T-helper 9 cell (primary cell): ENCODE data around the gene WSB2.
"Not testable (repeated sequence)": the region's sequence is repeated elsewhere in the genome, so short reads cannot be mapped to it uniquely, and the experiment has no call there.

Experiments used
- DNase-seq: peaks from one replicate; pipeline ENCODE4 v3.0.0-alpha.2; 2020
- total RNA-seq, 2 donors: gene quantifications; one replicate each; lab custom pipeline; 2026; lab: John Stamatoyannopoulos, UW

WSB2 gene
- 22.9 to 43.7 reads per million in 2 donors for total RNA-seq

GRCh38 chr12:118061011-118061872, at the start of gene WSB2:
TSS of gene WSB2 (minus strand) at chr12:118061179. CDS start at chr12:118061048, 131 bp downstream.
- DNase-seq = peak; percentile 50

GRCh38 chr12:118109088-118109487, 48.1 kb upstream of the WSB2 start:
- no peak for DNase-seq

- no peak for DNase-seq
Measured at GRCh38 chr12:118107694-118108093, 46.7 kb upstream of the WSB2 start.

DNA sequence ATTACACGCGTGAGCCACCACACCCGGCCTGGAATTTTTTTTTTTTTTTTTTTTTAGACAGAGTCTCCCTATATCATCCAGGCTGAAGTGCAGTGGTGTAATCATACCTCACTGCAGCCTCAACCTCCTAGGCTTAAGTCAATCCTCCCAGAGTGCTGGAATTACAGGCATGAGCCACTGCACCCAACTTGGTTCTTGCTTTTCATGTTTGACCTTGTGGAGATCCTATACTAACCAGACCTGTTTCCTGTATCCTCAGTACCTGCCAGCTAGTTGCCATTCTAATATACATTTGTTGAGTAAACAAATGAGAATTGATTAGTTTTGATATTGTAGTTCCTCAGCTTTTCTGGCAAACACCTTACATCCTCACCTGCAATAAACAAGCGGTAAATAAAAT, 46.0 kb upstream of the WSB2 start:
- DNase-seq = no peak

DNA sequence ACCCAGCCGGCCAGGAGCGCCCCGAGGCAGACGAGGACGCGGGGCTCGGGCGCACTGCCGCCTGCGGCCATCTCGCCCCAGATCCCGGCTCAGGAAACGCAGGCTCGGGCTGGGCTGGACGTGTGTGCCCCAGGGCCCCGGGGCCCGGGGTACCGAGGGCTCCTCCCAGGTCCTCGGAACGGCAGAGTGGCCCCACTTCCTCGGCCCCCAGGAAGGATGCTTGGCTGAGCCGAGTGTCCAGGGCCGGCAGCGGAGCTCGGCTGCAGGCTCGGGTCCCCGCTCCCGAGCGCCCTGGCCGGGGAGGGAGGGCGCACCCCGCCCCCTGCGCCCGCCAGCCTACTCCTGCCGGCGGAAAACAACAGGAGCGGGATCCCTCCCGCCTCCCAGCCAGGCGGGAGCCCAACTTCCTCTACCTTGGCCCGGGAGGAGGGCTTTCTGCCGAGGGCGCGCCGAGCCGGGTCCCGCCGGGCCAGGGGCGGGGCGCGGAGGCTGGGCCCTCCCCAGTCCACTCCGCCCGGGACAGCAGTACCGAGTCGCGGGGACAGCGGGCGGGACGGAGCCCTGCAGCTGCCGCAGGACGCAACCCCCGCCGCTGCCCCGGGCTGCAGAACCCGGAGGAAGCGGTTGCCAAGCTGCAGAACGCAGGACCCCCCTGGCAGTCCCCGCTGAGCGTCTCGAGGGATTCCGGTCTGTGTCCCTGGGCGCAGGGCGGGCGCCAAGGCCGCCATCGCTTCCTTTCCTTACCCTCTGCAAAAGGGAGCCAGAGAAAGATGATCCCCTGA, 42.8 kb upstream of the WSB2 start, which contains the start of gene VSIG10:
TSS of gene VSIG10 (minus strand) at position 411 of the 782 bp plus-strand sequence. CDS start at position 71, 340 bp downstream.
- peak; percentile 3 for DNase-seq

GRCh38 chr12:118103201-118103600, 42.2 kb upstream of the WSB2 start:
- no peak for DNase-seq

GRCh38 chr12:118102609-118103008, 41.6 kb upstream of the WSB2 start:
- DNase-seq = no peak

DNA sequence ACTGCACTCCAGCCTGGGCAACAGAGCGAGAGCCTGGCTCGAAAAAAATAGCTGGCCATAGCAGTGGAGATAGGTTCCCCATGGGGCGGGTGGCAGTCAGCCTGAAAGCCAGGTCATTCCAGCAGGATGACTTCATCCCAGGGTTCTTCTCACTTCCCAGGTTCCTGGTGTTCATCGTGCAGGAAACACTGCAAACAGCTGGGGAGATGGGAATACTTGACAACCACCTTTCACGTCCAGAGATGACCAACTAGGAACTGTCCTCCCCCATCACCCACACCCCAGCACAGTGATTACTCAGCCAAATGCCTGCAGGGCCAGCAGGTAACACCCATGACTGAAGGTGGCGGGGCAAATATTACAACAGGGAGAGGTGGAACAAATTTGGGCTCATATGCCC, 41.1 kb upstream of the WSB2 start:
- no peak for DNase-seq

DNA sequence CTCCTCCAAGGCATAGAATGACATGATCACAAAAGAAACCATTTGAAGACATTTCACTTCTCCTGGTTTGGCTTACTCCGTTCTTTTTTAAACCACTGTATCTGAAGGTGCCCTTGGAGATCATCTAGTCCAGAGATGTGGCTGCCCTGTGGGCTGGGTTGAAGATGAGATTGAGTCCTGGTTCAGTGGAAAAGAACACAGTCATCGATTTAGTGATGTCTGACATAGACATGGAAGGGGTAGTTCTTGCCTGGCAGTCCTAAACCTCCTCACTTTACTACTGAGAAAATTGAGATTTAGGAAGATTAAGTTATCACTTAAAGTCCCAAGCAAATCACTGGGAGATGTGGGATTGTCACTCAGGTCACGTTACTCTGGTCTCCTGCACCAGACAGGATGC, 40.1 kb upstream of the WSB2 start:
- DNase-seq = no peak

GRCh38 chr12:118098911-118099671, 38.1 kb upstream of the WSB2 start:
- DNase-seq = no peak

DNA sequence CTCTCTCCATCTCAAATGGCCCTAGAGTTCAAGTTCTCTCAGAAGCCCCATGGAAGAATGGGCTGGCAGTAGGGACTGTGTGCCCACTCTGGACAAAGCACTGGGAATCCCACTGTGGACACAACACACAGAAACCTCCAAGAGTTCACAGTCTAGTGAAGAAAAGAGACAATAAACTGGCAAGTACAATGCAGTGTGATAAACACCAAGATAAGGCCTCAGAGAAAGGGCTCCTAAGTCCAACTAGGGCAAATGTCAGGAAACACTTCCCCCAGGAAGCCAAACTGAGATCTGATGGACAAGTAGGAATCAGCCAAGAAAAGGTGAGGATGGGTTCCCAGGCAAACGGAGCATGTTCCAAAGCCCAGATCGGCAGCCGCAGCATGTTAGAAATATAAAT, 37.4 kb upstream of the WSB2 start:
- DNase-seq = no peak

GRCh38 chr12:118094039-118094438, 33.1 kb upstream of the WSB2 start:
- DNase-seq = no peak

- DNase-seq = no peak
Measured at GRCh38 chr12:118089782-118090181, 28.8 kb upstream of the WSB2 start.

GRCh38 chr12:118082161-118082560, 21.2 kb upstream of the WSB2 start:
- no peak for DNase-seq

GRCh38 chr12:118081521-118081920, 20.5 kb upstream of the WSB2 start:
- not testable (repeated sequence) for DNase-seq

DNA sequence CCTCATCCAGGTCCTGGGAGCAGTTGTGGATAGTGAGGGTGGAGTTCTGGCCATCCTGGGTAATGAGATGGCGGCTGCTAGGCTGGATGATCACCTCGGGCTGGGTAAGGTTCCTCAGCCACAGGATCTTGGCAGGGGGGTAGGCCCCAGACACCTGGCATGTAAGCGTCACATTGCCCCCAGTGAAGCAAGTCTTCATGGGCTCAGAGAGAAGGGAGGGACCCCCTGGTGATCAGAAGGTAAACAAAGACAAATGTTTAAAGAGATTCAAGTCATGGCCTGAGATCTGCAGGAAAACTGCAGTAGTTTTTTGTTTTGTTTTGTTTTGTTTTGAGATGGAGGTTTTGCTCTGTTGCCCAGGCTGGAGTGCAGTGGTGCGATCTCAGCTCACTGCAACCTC, 12.8 kb upstream of the WSB2 start:
- DNase-seq = no peak

DNA sequence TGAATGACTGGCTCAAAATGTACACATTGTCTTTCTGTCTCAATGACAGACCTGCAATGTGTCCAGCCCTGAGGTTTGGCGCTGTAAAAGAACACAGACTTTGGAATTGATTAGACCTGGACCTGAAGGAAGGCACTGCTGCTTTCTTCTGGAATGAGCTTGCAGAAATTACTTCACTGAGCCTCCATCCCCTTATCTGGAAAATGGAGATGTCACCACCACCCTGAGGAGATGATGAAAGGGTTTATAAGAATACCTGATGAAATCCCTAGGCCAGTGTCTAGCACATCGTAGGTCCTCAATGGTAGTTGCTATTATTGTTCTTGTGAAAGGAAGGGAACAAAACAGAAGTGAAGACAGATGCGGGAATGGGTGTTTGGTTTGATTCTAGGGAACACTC, 9.7 kb upstream of the WSB2 start:
- no peak for DNase-seq

GRCh38 chr12:118068445-118068844, 7.5 kb upstream of the WSB2 start:
- DNase-seq = no peak

DNA sequence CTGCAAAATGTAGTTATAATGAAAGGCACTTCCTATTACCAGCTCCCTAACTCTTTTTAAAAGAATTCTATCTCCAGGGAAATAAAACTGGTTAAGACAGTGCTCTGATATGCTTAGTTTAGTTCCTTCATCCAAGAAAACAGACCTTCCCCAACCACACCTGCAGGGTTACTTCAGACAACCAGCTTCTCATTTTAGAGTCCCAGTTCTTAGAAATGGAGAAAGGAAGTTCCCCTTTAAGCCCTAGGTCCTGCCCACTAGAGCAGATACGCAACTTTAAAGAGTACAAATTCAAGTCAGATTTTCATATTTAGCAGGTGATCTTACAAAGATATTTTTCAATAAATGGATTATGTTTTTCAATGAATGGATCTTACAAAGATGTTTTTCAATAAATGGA, 4.4 kb upstream of the WSB2 start:
- DNase-seq = no peak

- DNase-seq = no peak
Measured at GRCh38 chr12:118064608-118065007, 3.6 kb upstream of the WSB2 start.

GRCh38 chr12:118063576-118064391, 2.8 kb upstream of the WSB2 start:
- DNase-seq = no peak
